GM18519 (cell line): ENCODE results near the gene ESD.
"Not testable (repeated sequence)": the region's sequence is repeated elsewhere in the genome, so short reads cannot be mapped to it uniquely, and the experiment has no call there.

Source experiments
- ATAC-seq: cut with Tn5 transposase; IDR thresholded peaks from one replicate; pipeline ENCODE4 v1.9.1; 2021; ENCODE audit warnings: mild to moderate bottlenecking, moderate library complexity; ENCODE audit not compliant: unreplicated experiment, low FRiP score

ESD gene

GRCh38 chr13:46796515-46797474, at the start of gene ESD:
ESD (minus strand) TSS chr13:46797161; CDS start chr13:46791413, 5,748 bp downstream.
- ATAC-seq = peak; percentile 77

DNA sequence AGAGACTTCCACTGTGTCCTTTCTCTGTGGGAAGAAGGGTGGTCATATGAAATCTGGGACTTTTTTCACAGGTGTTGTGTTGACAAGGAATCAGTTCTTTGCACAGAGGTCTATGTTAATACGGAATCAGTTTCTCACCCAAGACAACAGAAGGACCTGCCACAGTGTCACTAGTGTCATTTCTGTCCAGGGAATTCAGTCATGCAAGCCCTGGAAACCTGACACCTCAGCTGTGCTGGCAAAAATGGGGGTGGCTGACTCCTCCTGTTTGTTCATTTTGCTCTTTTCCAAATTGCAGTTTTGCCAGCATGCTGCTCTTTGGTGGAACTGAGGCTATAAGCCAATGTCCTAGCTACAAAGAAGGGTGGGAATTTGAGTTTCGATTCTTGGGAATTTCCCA, 49.8 kb upstream of the ESD start:
- no peak for ATAC-seq

DNA sequence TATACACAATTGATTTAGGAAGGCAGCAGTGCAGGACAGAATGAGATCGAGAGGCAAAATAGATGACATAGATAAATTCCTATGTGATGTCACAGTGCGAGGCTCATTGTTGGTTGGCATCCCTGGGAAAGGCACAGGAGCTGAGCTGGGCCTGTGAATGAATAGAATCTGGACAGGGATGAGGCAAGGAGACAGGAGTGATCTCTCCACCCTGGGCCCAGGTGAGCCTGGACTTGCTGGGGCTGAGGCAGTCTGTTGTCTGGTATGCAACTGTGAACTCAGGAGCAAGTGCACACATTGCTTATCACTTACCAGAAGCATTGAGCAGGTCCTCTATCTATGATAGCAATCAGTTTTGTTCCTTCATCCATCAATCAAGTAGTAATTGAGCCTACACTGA, 48.2 kb upstream of the ESD start:
- no peak for ATAC-seq

GRCh38 chr13:46844431-46844830, 47.5 kb upstream of the ESD start:
- ATAC-seq = no peak

GRCh38 chr13:46839399-46839798, 42.4 kb upstream of the ESD start:
- ATAC-seq = no peak

DNA sequence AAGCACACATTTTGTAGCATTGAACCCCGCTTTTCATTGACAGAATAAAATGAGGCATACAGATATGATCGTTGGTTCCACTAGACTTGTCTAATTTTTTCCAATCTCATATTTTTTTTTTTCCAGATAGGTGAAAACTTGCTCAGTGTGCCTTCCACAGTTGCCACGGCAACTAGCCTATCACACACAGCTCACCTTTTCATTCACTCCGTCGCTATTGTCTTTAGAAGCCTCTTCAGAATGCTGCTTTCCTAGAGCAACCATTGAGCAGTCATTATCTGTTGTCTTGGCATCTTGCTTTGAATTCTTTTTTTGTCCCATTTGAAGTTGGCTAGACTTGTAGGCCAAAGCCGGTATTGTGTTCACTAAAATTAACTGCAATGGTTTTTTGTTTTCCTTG, 37.7 kb upstream of the ESD start:
- ATAC-seq = no peak

DNA sequence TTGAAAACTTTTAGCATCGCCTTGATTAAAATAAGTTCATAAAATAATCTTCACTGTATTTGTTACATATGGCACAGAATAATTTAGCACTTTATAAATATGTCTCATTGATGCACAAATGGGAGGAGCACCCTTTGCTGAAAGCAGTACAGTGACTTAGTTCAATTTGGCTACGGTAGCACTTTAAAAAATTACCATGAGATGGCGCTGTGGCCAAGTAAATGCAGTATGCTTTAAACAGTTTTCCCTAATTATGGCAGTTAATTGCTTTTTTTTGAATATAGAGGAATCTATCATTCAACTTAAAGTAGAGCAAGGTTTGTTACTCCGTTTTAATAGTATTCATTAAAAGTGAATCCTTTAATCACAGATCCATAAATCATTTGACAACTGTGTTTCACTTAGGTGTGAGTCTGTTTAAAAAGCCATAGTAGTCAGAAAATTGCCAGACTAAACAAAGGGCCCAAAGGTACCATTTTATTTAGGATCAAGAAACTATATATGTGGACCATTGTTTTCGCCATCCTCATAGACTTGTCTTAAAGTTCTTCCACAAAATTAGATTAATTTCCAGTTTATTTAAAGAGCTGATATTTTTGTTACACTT, 34.7 kb upstream of the ESD start:
- no peak for ATAC-seq

DNA sequence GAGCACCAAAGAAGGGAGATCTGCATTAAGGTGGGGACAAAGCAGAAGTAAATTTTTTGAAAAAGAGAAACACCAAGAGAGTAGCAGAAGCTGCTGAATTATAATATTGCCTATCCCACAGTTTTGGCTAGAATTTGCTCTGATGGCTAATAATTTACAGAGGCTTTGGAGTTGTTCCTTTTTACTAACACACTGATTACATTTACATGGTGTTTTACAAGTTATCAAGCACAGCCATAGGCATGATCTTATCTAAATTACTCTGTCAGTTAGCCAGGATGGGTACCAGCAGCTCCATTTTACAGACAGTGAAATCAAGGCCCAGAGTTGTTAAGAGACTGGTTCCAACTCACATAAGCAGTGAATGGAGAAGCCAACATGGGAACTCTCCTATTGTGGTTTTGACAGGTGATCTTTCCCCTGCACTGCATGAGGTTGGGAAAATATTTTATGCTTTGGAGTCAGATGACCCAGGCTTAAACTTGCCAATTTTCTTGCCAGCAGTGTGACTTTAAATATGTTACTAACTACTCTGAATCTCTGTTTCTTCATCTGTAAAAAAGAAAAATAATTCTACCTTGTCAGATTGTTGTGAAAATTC, 33.5 kb upstream of the ESD start:
- ATAC-seq = no peak

GRCh38 chr13:46822551-46822950, 25.6 kb upstream of the ESD start:
- ATAC-seq = no peak

- no peak for ATAC-seq
These were observed 21.0 kb upstream of the ESD start for GRCh38 chr13:46817838-46818476.

DNA sequence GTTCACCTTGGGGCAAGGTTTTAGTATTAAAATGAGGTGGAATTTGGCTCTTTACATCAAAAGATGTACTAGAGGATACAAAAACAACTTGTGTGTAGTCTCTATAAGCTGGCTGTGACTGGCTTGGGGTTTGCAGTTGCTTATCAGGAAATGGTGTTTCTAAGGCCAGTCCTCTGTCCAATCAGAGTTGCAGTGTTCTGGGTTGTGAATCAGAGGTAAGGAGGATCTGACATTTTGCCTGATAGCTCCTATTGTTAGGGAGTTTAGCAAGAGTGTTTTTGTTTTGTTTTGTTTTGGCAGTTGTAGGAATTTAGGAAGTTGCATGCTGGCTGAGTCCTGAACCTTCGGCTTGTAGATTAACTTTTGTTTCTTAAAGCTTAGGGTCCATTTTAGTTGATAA, 20.1 kb upstream of the ESD start:
- ATAC-seq = no peak

- no peak for ATAC-seq
These were observed 19.4 kb upstream of the ESD start for GRCh38 chr13:46816371-46816770.

DNA sequence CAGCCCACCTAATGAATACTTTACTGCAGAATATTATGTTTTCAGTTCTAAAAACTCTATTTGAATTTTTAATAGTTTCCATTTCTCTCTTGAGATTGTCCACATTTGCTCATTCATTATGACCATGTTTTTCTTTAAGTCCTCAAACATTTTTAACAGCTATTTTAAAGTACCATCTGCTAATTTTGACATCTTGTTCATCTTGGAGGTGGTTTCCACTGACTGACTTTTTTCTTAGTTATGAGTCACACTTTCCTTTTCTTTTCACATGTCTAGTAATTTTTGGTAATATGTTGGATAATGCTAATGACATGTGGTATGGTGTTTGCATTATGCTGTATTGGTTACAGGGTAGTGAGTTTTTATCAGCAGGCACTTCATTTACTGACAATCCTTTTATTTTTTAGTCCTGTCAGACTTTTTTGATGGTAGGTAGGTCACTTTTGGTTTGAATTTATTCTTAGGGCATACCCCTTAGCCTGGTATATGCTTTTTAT, 15.4 kb upstream of the ESD start:
- ATAC-seq = no peak

- ATAC-seq = no peak
These were observed 13.5 kb upstream of the ESD start for GRCh38 chr13:46810440-46810839.

GRCh38 chr13:46804921-46805320, 8.0 kb upstream of the ESD start:
- not testable (repeated sequence) for ATAC-seq

DNA sequence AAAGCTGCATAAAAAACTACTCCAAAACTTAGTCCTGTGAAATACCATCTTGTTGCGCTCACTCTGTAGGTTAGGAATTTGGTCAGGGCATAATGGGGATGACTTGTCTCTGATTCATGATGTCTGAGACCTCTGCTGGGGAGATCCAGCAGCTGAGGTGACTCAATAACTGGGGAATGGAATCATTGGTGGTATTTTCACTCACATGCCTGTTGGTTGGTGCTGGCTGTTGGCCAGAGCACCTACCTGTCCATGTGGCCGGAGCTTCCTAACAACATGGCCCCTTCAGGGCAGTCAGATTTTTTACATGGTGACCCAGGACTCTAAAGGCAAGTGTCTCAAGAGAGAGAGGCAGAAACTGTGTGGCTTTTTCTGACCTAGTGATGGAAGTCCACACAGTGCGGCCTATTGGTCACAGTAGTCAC, 7.4 kb upstream of the ESD start:
- no peak for ATAC-seq

DNA sequence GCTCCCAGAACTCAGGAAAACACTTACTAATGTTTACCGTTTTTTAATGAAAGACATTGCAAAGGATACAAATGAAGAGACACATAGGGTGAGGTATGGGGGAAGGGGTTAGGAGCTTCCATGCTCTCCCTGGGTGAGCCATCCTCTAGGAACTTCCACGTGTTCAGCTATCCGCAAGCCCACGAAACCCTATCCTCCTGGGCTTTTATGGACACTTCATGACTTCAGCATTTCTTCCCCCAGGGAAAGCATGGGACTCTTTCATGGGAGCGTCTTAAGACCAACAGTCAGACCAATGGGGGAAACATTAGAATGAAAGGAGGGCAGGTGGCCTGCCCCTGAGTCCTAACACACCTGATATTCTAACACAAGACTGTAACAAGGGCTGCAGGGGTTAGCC, 6.6 kb upstream of the ESD start:
- no peak for ATAC-seq

DNA sequence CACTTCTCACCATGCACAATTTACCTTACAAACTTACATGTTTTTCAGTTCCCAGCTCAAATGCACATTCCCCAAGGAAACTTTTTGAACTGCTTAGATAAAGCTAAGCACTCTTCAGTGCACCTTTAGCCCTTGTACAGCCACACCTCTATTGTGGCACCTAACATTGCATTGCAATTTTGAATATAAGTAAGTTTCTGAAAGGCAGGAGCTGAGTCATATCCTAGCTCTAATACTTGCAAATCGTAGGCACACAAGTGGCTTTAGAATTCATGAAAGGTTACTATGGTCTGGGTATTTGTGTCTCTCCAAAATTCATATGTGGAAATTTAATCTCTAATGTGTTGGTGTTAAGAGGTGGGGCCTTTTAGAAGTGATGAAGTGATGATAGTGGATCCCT, 4.9 kb upstream of the ESD start:
- ATAC-seq = no peak

DNA sequence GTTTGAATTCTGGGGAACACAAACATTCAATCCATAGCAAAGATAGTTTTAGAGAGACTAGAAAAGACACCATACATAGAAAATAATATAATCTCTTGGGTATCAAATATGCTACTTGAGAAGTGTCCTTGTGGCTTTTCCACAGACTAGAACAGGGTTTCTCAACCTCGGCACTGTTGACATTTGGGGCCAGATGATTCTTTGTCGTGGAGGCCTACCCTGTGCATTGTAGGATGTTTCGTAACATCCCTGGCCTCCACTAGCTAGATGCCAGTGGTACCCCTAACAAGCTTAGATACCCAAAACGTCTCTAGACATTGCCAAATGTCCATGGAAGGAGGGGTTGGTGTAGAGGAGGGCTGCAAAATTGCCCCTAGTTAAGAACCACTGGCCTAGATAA, 2.2 kb upstream of the ESD start:
- ATAC-seq = no peak

GRCh38 chr13:46797501-46798237, 708 bp upstream of the ESD start:
- ATAC-seq = no peak
